ENCODE data around the gene TMEM87A.
"Not testable (repeated sequence)": the region's sequence is repeated elsewhere in the genome, so short reads cannot be mapped to it uniquely, and the experiment has no call there.

Gene TMEM87A, protein sequence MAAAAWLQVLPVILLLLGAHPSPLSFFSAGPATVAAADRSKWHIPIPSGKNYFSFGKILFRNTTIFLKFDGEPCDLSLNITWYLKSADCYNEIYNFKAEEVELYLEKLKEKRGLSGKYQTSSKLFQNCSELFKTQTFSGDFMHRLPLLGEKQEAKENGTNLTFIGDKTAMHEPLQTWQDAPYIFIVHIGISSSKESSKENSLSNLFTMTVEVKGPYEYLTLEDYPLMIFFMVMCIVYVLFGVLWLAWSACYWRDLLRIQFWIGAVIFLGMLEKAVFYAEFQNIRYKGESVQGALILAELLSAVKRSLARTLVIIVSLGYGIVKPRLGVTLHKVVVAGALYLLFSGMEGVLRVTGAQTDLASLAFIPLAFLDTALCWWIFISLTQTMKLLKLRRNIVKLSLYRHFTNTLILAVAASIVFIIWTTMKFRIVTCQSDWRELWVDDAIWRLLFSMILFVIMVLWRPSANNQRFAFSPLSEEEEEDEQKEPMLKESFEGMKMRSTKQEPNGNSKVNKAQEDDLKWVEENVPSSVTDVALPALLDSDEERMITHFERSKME

DNA sequence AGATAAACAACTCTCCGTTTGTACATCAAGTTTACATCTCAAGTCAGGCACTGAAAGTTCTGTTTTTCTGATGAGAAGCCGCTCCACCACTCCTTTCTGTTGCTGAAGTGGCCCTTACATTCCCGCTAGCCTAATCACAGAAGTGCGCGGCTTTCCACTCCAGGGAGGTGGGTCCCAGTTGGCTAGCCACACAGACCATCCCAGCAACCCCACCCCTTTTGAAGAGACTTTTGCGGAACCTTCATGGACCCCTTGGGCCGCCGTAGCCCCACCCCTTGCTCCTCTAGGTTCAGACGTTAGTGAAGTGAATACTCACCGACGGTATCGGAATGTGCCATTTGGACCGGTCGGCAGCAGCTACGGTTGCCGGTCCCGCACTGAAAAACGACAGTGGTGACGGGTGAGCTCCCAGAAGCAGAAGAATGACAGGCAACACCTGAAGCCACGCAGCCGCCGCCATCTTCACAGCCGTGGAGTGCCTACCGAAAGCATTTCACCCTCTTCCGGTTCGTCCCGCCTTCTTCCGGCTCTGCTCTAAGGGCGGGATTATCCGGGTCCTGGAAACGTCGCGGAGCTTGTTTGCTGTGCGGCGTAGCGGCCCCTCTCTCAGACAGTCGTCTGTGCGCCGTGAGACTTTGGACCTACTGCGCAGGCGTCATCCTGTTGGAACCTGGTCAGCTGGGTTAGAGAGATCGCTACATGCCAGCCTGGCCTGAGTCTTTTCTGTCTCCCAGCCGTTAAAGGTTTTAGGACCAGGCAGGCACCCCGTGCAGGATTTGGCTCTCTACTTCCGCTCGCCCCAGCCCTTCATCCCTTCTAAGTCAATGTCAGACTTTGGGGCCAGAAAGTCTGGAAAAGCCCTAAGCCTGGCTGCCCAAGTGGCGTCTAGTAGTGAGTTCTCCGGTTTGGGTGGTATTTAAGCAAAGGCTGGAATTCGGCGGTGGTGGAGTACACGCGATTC is at the start of gene TMEM87A, which contains the start of gene GANC:
Gene TMEM87A, minus strand, starts transcription at position 495 of the 961 bp plus-strand sequence. Its CDS starts 35 bp downstream, at position 460.
Gene GANC, plus strand, starts transcription at position 263 of the 961 bp plus-strand sequence. CDS start 1,281 bp downstream, outside the sequence.
- peak; percentile 96 for DNase-seq (ENCODE audit: extremely low read depth, low read depth)
- no peak for TF ChIP-seq CTCF (IDR thresholded peaks at IDR 0.05; ENCODE audit: low read depth, low read length, missing control alignments)
- H3K4me3 ChIP-seq (replicated peaks; ENCODE audit: low read depth, low read length) = peak within 1 kb of the TSS; percentile 78

DNA sequence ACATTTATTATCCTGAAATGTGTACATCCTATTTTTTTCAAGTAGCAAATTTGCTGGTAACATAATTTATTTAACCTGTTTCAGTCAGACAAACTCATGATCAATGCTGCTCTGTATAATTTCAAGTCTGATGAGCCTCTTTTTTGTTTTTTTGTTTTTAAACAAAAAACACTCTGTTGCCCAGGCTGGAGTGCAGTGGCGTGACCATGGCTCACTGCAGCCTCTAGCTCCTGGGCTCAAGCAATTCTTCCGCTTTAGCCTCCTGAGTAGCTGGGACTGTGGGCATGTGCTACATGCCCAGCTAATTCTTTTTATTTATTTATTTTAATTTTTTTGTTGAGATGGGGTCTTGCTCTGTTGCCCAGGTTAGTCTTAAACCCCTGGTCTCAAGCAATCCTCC is 46.0 kb upstream of the TMEM87A start:
- no peak for DNase-seq (ENCODE audit: extremely low read depth, low read depth)
- no peak overlapping the region for H3K4me3 ChIP-seq (replicated peaks; ENCODE audit: low read depth, low read length)
- no peak for TF ChIP-seq CTCF (IDR thresholded peaks at IDR 0.05; ENCODE audit: low read depth, low read length, missing control alignments)

- not testable (repeated sequence) for DNase-seq (ENCODE audit: extremely low read depth, low read depth)
Measured at GRCh38 chr15:42316282-42316805, 43.1 kb upstream of the TMEM87A start.

DNA sequence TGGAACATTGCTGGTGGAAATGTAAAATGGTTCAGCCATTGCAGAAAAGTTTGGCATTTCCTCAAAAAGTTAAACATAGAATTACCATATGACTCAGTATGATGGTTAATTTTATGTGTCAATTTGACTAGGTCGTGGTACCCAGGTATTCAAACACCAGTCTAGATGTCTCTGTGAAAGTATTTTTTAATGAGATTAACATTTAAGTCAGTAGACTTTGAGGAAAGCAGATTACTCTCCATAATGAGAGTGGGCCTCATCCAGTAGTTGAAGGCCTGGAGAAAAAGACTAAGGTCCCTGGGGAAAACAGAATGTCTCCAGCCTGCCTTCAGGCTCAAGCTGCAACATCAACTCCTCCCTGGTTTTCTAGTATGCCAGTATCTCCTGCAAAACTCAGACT is 42.3 kb upstream of the TMEM87A start:
- DNase-seq (ENCODE audit: extremely low read depth, low read depth) = no peak
- H3K4me3 ChIP-seq (replicated peaks; ENCODE audit: low read depth, low read length) = no peak overlapping the region
- no peak for TF ChIP-seq CTCF (IDR thresholded peaks at IDR 0.05; ENCODE audit: low read depth, low read length, missing control alignments)

More at GRCh38 chr15:42316282-42316805, 43.1 kb upstream of the TMEM87A start:
- not testable (repeated sequence) for H3K4me3 ChIP-seq (replicated peaks; ENCODE audit: low read depth, low read length)

GRCh38 chr15:42314818-42315217 is 41.6 kb upstream of the TMEM87A start:
- H3K4me3 ChIP-seq (replicated peaks; ENCODE audit: low read depth, low read length) = no peak overlapping the region
- no peak for DNase-seq (ENCODE audit: extremely low read depth, low read depth)
- no peak for TF ChIP-seq CTCF (IDR thresholded peaks at IDR 0.05; ENCODE audit: low read depth, low read length, missing control alignments)

DNA sequence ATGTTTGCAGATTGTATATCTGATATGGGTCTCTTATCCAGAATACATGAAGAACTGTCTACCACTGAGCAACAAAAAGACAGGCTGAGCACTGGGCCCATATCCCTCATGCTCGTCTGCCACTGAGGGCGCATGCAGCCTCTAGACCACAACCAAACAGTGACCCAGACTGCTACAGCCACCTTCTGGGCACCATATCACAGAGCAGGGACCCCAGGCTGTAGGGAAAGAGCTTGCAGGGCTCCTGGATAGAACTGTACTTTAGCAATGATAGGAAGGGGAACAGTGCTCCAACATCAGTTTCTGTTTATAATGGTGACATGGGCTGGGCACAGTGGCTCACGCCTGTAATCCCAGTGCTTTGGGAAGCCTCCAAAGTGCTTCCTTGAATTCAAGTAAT is 40.2 kb upstream of the TMEM87A start:
- TF ChIP-seq CTCF (IDR thresholded peaks at IDR 0.05; ENCODE audit: low read depth, low read length, missing control alignments) = no peak
- DNase-seq (ENCODE audit: extremely low read depth, low read depth) = no peak

More for the DNA sequence above, 40.2 kb upstream of the TMEM87A start:
- H3K4me3 ChIP-seq (replicated peaks; ENCODE audit: low read depth, low read length) = no peak overlapping the region

All from HFF-Myc (cell line).